Brain microvascular endothelial cell (primary cell): ENCODE measurements around the gene DAG1.

Experiments used
- DNase-seq: peaks from one replicate; pipeline ENCODE4 v3.0.0-alpha.2; 2020
- H3K27ac ChIP-seq: fragments of 250-450 bp; sonication (Bioruptor Pico); 2 replicates; pipeline ENCODE4 v1.5.1; 2020; ENCODE audit warnings: mild to moderate bottlenecking, moderate library complexity
- H3K27me3 ChIP-seq: fragments of 250-450 bp; sonication (Bioruptor Pico); replicated peaks from 2 replicates; pipeline ENCODE4 v1.5.1; 2020; ENCODE audit warnings: mild to moderate bottlenecking
- H3K36me3 ChIP-seq: fragments of 250-450 bp; sonication (Bioruptor Pico); replicated peaks from 2 replicates; pipeline ENCODE4 v1.5.1; 2020; ENCODE audit warnings: mild to moderate bottlenecking
- H3K4me3 ChIP-seq: 2 replicates; pipeline ENCODE4 v1.5.1; 2011; ENCODE audit warnings: low read depth, mild to moderate bottlenecking, control low read depth, low read length, moderate library complexity
- CTCF ChIP-seq: IDR thresholded peaks from 2 replicates; pipeline ENCODE4 v1.5.1; 2011; ENCODE audit warnings: low read depth, mild to moderate bottlenecking, moderate library complexity, low read length, control low read depth, inconsistent platforms; ENCODE audit errors: missing control alignments
- in situ Hi-C: cut with HindIII; loops from 2 replicates; pipeline ENCODE4 v1.10.0; 2017; ENCODE audit warnings: low sequenced_read_pairs, low pct_ligation_motif_present

DAG1 gene

GRCh38 chr3:49428752-49429080, 41.4 kb upstream of the DAG1 start:
- Histone ChIP-seq H3K27ac (peak overlapping the region; percentile 93), H3K27me3 (no peaks in the 10 kb centered on the region), H3K36me3 (peaks cover 4% of the 10 kb centered on the region), H3K4me3 (peak overlapping the region; percentile 80)
- TF ChIP-seq CTCF, result peak; percentile 25
- DNase-seq, result no peak
- in situ Hi-C loops, result no loop called here

- Histone ChIP-seq H3K36me3 (no peaks in the 10 kb centered on the region), H3K4me3 (no peak overlapping the region), H3K27me3 (no peaks in the 10 kb centered on the region), H3K27ac (no peak overlapping the region)
- DNase-seq, result no peak
- in situ Hi-C loops, result no loop called here
- TF ChIP-seq CTCF, result no peak
Observed at GRCh38 chr3:49434731-49435130, 35.3 kb upstream of the DAG1 start.

GRCh38 chr3:49445391-49445790, 24.7 kb upstream of the DAG1 start:
- no peak for DNase-seq
- TF ChIP-seq CTCF, result no peak
- Histone ChIP-seq H3K4me3 (no peak overlapping the region), H3K27ac (no peak overlapping the region), H3K27me3 (no peaks in the 10 kb centered on the region), H3K36me3 (no peaks in the 10 kb centered on the region)
- in situ Hi-C loops, result no loop called here

GRCh38 chr3:49453621-49454020, 16.4 kb upstream of the DAG1 start:
- no peaks in the 10 kb centered on the region for H3K27me3 ChIP-seq
- no peak overlapping the region for H3K27ac ChIP-seq
- H3K36me3 ChIP-seq, result no peaks in the 10 kb centered on the region
- no peak for DNase-seq
- TF ChIP-seq CTCF, result no peak
- no peak overlapping the region for H3K4me3 ChIP-seq
- in situ Hi-C loops, result no loop called here

- H3K36me3 ChIP-seq, result no peaks in the 10 kb centered on the region
- peak; percentile 28 for TF ChIP-seq CTCF
- H3K4me3 ChIP-seq, result no peak overlapping the region
- H3K27ac ChIP-seq, result no peak overlapping the region
- no peak for DNase-seq
- no peaks in the 10 kb centered on the region for H3K27me3 ChIP-seq
- in situ Hi-C loops, result no loop called here
Observed at GRCh38 chr3:49454458-49454857, 15.6 kb upstream of the DAG1 start.

- in situ Hi-C loops, result no loop called here
- DNase-seq, result no peak
- no peak overlapping the region for H3K27ac ChIP-seq
- no peaks in the 10 kb centered on the region for H3K27me3 ChIP-seq
- H3K36me3 ChIP-seq, result no peaks in the 10 kb centered on the region
- H3K4me3 ChIP-seq, result no peak overlapping the region
- no peak for TF ChIP-seq CTCF
Observed at GRCh38 chr3:49454898-49455681, 15.0 kb upstream of the DAG1 start.
